GM18498 (cell line): ENCODE results near the gene EFNB1.

Experiments used
- ATAC-seq: cut with Tn5 transposase; IDR thresholded peaks from one replicate; pipeline ENCODE4 v1.9.1; 2021; ENCODE audit warnings: mild to moderate bottlenecking, moderate library complexity; ENCODE audit not compliant: unreplicated experiment

The EFNB1 gene

GRCh38 chrX:68880846-68881552, 52.2 kb downstream of the EFNB1 start:
- no peak for ATAC-seq

GRCh38 chrX:68881911-68882310, 53.1 kb downstream of the EFNB1 start:
- no peak for ATAC-seq

GRCh38 chrX:68883800-68884199, 55.0 kb downstream of the EFNB1 start:
- no peak for ATAC-seq

GRCh38 chrX:68889249-68889648, 60.4 kb downstream of the EFNB1 start:
- ATAC-seq: no peak
